Activated T-helper 2 cell treated with anti-CD3 and anti-CD28 coated beads, Interferon-gamma antibody, Interleukin-2, Interleukin-4, amounts not matched to agents 10 μg/mL and 5 μg/mL and 100 μg/mL, durations not matched to agents 14 hours and 24 hours and 36 hours (primary cell): ENCODE data around the gene NOP16. TPM values are rescaled to one million over a fixed set of nuclear protein-coding genes. Genes with fewer than 3 reads are reported as not detected.

Experiments used
- total RNA-seq: library from RNA; stranded (reverse); gene quantifications from 2 replicates; pipeline ENCODE4 v1.2.3, GENCODE V29; 2022

NOP16 gene
- total RNA-seq, 1 donor from 2014 or later: 79.6 TPM

Other genes with a start within 250 kb of the NOP16 start
- 32.1 and 33.3 TPM in 2 replicates for gene SIMC1, start 150.2 kb downstream of the NOP16 start, total RNA-seq
- gene KIAA1191, start 26.8 kb downstream of the NOP16 start, total RNA-seq: 55.5 and 61.3 TPM in 2 replicates
- 22.3 TPM in 2 replicates for gene ARL10, start 23.1 kb downstream of the NOP16 start, total RNA-seq
- gene HIGD2A, start 153 bp upstream of the NOP16 start, total RNA-seq: 102 and 105 TPM in 2 replicates
- gene CLTB, start 27.9 kb upstream of the NOP16 start, total RNA-seq: 47.9 and 57.9 TPM in 2 replicates
- 39.4 and 44.1 TPM in 2 replicates for gene FAF2, start 59.8 kb upstream of the NOP16 start, total RNA-seq
- 64.7 and 70.3 TPM in 2 replicates for gene RNF44, start 148.8 kb upstream of the NOP16 start, total RNA-seq
- 0.30 and 0.64 TPM in 2 replicates for gene CDHR2, start 160.7 kb upstream of the NOP16 start, total RNA-seq
- gene GPRIN1, start 221.6 kb upstream of the NOP16 start, total RNA-seq: 3.0 and 3.6 TPM in 2 replicates
- gene SNCB, start 241.9 kb upstream of the NOP16 start, total RNA-seq: not detected in 2 replicates
- not detected in 2 replicates for gene EIF4E1B, start 242.1 kb upstream of the NOP16 start, total RNA-seq